ENCODE data around the gene PCDHB10.
"Not testable (repeated sequence)": the region's sequence is repeated elsewhere in the genome, so short reads cannot be mapped to it uniquely, and the experiment has no call there.

The PCDHB10 gene

DNA sequence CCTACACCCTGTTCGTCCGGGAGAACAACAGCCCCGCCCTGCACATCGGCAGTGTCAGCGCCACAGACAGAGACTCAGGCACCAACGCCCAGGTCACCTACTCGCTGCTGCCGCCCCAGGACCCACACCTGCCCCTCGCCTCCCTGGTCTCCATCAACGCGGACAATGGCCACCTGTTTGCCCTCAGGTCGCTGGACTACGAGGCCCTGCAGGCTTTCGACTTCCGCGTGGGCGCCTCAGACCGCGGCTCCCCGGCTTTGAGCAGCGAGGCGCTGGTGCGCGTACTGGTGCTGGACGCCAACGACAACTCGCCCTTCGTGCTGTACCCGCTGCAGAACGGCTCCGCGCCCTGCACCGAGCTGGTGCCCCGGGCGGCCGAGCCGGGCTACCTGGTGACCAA lies 3.5 kb upstream of the PCDHB10 start:
- not testable (repeated sequence) for DNase-seq

DNA sequence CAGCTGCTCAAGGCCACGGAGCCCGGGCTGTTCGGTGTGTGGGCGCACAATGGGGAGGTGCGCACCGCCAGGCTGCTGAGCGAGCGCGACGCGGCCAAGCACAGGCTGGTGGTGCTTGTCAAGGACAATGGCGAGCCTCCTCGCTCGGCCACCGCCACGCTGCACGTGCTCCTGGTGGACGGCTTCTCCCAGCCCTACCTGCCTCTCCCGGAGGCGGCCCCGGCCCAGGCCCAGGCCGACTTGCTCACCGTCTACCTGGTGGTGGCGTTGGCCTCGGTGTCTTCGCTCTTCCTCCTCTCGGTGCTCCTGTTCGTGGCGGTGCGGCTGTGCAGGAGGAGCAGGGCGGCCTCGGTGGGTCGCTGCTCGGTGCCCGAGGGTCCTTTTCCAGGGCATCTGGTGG lies 3.0 kb upstream of the PCDHB10 start:
- DNase-seq, result not testable (repeated sequence)

DNA sequence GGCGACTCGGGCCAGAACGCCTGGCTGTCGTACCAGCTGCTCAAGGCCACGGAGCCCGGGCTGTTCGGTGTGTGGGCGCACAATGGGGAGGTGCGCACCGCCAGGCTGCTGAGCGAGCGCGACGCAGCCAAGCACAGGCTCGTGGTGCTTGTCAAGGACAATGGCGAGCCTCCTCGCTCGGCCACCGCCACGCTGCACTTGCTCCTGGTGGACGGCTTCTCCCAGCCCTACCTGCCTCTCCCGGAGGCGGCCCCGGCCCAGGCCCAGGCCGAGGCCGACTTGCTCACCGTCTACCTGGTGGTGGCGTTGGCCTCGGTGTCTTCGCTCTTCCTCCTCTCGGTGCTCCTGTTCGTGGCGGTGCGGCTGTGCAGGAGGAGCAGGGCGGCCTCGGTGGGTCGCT lies 2.2 kb downstream of the PCDHB10 start:
- not testable (repeated sequence) for DNase-seq

GRCh38 chr5:141196363-141196762 lies 4.2 kb downstream of the PCDHB10 start:
- no peak for DNase-seq

DNA sequence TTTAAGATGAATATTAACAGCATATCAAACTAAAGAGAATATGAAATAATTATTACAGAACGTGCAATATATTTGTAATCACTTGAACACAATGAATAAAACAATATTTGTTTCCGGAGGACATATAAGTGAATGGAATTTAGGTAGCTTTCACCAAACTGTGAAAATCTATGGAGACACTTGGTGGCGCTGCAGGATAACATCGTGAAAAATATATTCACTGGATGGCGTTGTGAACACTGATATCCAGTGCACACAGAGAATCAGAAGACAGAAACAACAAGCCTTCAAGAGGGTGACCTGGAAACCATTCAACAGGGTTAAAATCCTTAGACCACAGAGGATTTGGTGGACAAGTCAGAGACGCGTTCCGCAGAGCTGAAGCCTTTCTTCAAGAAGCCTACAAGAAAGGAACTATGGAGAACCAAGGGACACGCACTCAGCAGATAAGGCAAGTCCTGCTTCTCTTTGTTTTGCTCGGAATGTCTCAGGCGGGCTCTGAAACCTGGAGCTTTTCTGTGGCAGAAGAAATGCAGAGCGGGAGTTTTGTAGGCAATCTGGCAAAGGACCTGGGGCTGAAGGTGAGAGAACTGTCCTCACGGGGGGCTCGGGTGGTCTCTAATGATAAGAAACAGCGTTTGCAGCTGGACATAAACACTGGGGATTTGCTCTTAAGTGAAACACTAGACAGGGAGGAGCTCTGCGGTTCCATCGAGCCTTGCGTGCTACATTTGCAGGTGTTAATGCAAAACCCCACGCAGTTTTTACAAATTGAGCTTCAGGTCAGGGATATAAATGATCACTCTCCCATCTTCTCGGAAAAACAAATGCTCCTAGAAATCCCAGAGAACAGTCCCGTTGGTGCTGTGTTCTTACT lies 7.4 kb downstream of the PCDHB10 start, which contains the start of gene PCDHB11:
PCDHB11 (plus strand) TSS at position 269 of the 877 bp plus-strand sequence; CDS start at position 417, 148 bp downstream.
- no peak for DNase-seq

DNA sequence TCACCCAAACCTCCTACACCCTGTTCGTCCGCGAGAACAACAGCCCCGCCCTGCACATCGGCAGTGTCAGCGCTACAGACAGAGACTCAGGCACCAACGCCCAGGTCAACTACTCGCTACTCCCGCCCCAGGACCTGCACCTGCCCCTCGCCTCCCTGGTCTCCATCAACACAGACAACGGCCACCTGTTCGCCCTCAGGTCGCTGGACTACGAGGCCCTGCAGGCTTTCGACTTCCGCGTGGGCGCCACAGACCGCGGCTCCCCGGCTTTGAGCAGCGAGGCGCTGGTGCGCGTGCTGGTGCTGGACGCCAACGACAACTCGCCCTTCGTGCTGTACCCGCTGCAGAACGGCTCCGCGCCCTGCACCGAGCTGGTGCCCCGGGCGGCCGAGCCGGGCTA lies 9.0 kb downstream of the PCDHB10 start:
- not testable (repeated sequence) for DNase-seq

- DNase-seq, result not testable (repeated sequence)
These were observed 9.5 kb downstream of the PCDHB10 start for GRCh38 chr5:141201646-141202045.

- no peak for DNase-seq
These were observed 16.3 kb downstream of the PCDHB10 start, which contains the start of gene PCDHB12 for GRCh38 chr5:141208478-141208877. Gene PCDHB12, plus strand, starts transcription at chr5:141208719. Its CDS starts 189 bp downstream, at chr5:141208908.

DNA sequence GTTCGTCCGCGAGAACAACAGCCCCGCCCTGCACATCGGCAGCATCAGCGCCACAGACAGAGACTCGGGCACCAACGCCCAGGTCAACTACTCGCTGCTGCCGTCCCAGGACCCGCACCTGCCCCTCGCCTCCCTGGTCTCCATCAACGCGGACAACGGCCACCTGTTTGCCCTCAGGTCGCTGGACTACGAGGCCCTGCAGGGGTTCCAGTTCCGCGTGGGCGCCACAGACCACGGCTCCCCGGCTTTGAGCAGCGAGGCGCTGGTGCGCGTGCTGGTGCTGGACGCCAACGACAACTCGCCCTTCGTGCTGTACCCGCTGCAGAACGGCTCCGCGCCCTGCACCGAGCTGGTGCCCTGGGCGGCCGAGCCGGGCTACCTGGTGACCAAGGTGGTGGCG lies 18.1 kb downstream of the PCDHB10 start:
- DNase-seq, result not testable (repeated sequence)

DNA sequence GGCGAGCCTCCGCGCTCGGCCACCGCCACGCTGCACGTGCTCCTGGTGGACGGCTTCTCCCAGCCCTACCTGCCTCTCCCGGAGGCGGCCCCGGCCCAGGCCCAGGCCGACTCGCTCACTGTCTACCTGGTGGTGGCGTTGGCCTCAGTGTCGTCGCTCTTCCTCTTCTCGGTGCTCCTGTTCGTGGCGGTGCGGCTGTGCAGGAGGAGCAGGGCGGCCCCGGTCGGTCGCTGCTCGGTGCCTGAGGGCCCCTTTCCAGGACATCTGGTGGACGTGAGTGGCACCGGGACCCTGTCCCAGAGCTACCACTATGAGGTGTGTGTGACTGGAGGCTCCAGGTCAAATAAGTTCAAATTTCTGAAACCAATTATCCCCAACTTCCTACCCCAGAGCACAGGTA lies 18.7 kb downstream of the PCDHB10 start:
- DNase-seq, result not testable (repeated sequence)

DNA sequence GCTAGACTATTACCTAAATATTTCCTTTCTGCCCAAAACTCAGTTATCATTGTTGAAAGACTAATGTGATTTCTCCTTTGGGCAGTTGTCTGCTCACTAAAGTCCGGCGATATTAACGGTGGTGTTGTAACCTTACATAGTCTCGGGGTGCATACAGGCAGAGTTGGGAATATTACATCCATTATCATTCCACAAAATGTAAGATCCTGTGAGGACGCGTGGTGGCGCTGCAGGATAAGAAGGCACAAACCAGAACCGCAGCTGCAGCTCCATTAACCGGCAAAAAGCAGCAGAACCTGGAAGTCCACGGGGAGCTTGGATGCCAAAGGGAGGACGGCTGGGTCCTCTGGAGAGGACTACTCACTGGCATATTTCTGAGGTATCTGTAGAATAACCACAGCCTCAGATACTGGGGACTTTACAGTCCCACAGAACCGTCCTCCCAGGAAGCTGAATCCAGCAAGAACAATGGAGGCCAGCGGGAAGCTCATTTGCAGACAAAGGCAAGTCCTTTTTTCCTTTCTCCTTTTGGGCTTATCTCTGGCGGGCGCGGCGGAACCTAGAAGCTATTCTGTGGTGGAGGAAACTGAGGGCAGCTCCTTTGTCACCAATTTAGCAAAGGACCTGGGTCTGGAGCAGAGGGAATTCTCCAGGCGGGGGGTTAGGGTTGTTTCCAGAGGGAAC lies 21.6 kb downstream of the PCDHB10 start, which contains the start of gene PCDHB13:
PCDHB13 (plus strand) TSS at position 264 of the 684 bp plus-strand sequence; CDS start at position 469, 205 bp downstream.
- DNase-seq, result not testable (repeated sequence)

- not testable (repeated sequence) for DNase-seq
These were observed 22.4 kb downstream of the PCDHB10 start for GRCh38 chr5:141214583-141214982.

DNA sequence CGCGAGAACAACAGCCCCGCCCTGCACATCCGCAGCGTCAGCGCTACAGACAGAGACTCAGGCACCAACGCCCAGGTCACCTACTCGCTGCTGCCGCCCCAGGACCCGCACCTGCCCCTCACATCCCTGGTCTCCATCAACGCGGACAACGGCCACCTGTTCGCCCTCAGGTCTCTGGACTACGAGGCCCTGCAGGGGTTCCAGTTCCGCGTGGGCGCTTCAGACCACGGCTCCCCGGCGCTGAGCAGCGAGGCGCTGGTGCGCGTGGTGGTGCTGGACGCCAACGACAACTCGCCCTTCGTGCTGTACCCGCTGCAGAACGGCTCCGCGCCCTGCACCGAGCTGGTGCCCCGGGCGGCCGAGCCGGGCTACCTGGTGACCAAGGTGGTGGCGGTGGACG lies 23.4 kb downstream of the PCDHB10 start:
- not testable (repeated sequence) for DNase-seq

- DNase-seq, result not testable (repeated sequence)
These were observed 23.9 kb downstream of the PCDHB10 start for GRCh38 chr5:141216035-141216434.

DNA sequence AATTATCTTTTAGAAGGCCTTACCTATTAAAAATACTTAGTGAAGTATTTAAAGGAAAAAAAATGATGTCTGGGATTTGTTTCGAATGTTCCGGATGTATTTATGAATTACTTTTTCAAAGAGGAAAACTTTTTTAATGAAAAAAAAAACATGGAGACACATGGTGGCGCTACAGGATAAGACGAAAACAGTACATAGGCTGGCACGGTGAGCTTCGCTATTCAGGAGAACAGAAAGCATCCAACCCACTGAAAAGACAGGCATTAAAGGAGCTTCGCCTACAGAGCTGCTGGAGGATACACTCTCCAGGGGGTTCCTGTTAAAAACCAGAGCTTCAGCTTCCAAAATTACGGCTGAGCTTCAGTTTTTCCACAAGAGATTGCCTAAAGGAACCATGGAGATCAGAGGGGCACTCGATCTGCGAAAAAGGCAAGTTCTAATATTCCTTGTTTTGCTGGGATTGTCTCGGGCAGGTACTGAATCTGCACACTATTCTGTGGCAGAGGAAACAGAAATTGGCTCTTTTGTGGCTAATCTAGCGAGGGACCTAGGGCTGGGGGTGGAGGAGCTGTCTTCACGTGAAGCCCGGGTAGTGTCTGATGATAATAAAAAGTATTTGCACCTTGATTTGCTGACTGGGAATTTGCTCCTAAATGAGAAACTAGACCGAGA lies 31.1 kb downstream of the PCDHB10 start, which contains the start of gene PCDHB14:
PCDHB14 (plus strand) TSS at position 232 of the 672 bp plus-strand sequence; CDS start at position 395, 163 bp downstream.
- no peak for DNase-seq

GRCh38 chr5:141224844-141225243 lies 32.7 kb downstream of the PCDHB10 start:
- DNase-seq, result not testable (repeated sequence)

DNA sequence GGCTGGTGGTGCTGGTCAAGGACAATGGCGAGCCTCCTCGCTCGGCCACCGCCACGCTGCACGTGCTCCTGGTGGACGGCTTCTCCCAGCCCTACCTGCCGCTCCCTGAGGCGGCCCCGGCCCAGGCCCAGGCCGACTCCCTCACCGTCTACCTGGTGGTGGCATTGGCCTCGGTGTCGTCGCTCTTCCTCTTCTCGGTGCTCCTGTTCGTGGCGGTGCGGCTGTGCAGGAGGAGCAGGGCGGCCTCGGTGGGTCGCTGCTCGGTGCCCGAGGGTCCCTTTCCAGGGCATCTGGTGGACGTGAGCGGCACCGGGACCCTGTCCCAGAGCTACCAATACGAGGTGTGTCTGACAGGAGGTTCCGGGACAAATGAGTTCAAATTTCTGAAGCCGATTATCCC lies 33.3 kb downstream of the PCDHB10 start:
- DNase-seq, result not testable (repeated sequence)

DNA sequence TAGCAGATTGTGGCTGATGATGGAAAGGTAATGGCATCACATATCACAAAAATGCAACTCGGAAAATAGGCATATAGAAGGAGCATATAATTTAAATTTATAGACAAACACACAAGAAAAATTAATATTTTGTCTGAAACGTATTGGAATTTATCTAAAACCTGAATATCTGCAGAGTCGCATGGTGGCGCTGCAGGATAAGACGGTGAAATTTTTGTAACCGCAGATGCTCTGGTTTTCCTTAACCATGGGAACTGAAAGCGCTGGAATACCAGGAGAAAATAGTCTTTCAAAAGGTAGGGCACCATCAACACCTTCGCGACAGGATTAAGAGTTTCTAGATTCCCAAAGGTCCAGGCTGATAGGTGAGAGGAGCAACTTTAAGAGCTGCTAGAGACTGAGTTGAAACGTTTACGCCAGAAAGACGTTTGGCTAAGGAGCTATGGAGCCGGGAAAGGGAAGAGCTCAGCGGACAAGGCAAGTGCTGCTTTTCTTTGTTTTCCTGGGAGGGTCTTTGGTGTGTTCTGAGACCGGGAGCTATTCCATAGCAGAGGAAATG lies 42.0 kb downstream of the PCDHB10 start:
- DNase-seq, result no peak

GRCh38 chr5:141235922-141236321 lies 43.8 kb downstream of the PCDHB10 start:
- not testable (repeated sequence) for DNase-seq

DNA sequence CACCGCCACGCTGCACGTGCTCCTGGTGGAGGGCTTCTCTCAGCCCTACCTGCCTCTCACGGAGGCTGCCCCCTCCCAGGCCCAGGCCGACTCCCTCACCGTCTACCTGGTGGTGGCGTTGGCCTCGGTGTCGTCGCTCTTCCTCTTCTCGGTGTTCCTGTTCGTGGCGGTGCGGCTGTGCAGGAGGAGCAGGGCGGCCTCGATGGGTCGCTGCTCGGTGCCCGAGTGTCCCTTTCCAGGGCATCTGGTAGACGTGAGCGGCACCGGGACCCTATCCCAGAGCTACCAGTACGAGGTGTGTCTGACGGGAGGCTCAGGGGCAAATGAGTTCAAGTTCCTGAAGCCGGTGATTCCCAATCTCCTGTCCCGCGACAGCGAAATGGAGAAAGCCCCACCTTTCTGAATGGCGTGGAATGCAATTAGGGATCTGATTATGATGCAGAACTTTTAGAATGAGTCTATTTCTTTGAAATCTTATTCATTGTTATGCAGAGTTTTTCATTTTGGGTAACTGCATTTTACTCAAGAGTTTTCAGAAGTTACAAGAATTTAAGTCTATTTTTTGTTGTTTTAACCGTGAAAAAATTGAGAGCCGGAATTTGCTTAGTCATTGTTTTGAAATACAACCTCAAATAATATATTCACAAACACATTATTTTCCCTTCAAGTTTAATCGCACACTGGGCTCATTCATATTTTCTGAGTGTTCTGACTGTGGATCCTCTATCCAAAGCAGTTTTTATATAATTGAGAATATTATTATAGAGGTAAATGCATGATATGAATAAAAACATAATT lies 44.6 kb downstream of the PCDHB10 start:
- no peak for DNase-seq

DNA sequence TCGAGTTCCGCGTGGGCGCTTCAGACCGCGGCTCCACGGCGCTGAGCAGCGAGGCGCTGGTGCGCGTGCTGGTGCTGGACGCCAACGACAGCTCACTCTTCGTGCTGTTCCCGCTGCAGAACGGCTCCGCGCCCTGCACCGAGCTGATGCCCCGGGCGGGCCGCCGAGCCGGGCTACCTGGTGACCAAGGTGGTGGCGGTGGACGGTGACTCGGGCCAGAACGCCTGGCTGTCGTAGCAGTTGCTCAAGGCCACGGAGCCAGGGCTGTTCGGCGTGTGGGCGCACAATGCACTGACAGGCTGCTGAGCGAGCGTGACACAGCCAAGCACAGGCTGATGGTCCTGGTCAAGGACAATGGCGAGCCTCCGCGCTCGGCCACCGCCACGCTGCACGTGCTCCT lies 49.3 kb downstream of the PCDHB10 start:
- DNase-seq, result no peak
